Mesodermal cell (in vitro differentiated cells): Measurements from ENCODE around the gene COL4A1.

ENCODE experiments used
- H3K27ac ChIP-seq: 2 replicates; pipeline ENCODE4 v1.7.0; 2013; ENCODE audit warnings: mild to moderate bottlenecking, low read depth, low read length, moderate library complexity; ENCODE audit not compliant: severe bottlenecking
- H3K36me3 ChIP-seq: 2 replicates; pipeline ENCODE4 v1.7.1; 2013; ENCODE audit warnings: mild to moderate bottlenecking, low read length, moderate library complexity; ENCODE audit not compliant: control insufficient read depth, insufficient read depth
- H3K4me1 ChIP-seq: one replicate; pipeline ENCODE4 v1.7.1; 2013; ENCODE audit warnings: mild to moderate bottlenecking, low read length; ENCODE audit not compliant: insufficient read depth, control insufficient read depth, poor library complexity, severe bottlenecking
- H3K4me3 ChIP-seq: 2 replicates; pipeline ENCODE4 v1.7.0; 2013; ENCODE audit warnings: low read length, control low read depth, mild to moderate bottlenecking; ENCODE audit not compliant: insufficient read depth, poor library complexity, severe bottlenecking; ENCODE audit errors: extremely low read depth
- H3K9me3 ChIP-seq: 2 replicates; pipeline ENCODE4 v1.7.1; 2013; ENCODE audit warnings: mild to moderate bottlenecking, low read length, moderate library complexity; ENCODE audit not compliant: control insufficient read depth
- WGBS, 2 experiments: methylation state at CpG; one replicate each; pipeline ENCODE4 v1.1.5; 2013; ENCODE audit warnings: missing lambda C conversion rate in 2 of 2; ENCODE audit not compliant: insufficient coverage in 2 of 2; 5-methylcytosine and 5-hydroxymethylcytosine counted together

Gene COL4A1

DNA sequence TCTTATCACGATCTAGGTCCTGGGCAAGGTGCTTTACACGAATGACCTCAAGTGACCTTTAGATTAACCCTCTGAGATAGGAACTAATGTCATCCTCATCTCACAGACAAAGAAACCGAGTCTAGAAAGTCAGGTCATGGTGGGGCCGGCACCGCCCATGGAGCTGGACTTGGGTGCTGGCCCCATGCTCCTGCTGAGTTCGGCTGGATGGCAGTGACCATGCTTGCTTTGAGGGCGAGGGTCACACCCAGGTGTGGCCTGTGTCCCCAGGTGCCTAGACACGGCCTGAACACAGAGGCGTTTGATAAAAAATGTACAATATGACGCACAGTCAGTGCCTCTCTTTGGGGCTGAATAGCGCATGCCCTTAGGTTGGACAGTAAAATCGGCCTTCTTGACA lies 26.9 kb upstream of the COL4A1 start:
- Histone ChIP-seq H3K27ac (no peak overlapping the region), H3K4me3 (no peak overlapping the region), H3K4me1 (peaks cover 68% of the 10 kb centered on the region), H3K36me3 (peaks cover 82% of the 10 kb centered on the region), H3K9me3 (no peaks in the 10 kb centered on the region)
- WGBS, 2 experiments: 86 to 87% methylated on average over 12 of the region's 12 CpGs

DNA sequence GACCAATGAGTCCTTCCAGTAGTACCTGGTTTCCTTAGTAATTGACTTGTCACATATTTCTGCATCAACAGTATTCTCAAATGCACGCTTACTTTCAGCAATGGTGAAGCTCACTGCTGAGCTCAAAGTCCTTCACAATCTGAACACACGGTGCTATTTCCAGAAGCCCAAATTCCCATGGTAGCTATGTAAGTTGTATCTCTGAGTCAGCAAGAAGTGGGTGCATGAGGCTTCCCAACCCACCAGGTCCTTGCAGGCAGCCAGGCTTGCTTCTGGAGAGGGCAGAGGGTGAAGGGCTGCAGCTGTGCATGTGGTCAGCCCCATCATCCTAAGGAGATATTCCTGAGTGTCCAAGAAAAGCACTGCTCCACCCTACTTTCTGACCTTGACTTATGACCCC lies 25.8 kb upstream of the COL4A1 start:
- 80 to 94% methylated on average over 1 to 2 of the region's 2 CpGs for WGBS, 2 experiments
- no peak overlapping the region for H3K27ac ChIP-seq
- H3K4me3 ChIP-seq: no peak overlapping the region
- H3K36me3 ChIP-seq: peaks cover 91% of the 10 kb centered on the region
- peaks cover 63% of the 10 kb centered on the region for H3K4me1 ChIP-seq
- H3K9me3 ChIP-seq: no peaks in the 10 kb centered on the region

DNA sequence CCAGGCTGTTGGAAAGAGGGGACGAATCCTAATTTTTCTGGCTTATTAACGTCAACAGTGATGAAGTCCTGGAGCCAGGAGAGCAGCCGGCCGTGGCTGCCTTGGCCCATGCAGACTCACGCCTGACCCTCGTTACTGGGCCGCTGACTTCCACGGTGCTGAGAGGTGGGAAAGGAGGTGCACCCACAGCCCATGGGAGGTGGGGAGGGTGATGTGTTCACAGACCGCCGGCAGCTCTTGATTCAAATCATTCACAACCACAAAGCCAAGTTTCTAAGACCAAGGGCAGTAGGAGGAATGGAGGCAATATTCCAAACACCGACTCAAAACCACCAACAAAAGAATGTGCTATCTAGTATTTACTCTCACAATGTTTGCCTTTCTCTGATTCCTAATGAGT lies 24.4 kb upstream of the COL4A1 start:
- no peak overlapping the region for H3K4me3 ChIP-seq
- 98 to 100% methylated on average over 4 to 6 of the region's 11 CpGs for WGBS, 2 experiments
- peaks cover 61% of the 10 kb centered on the region for H3K4me1 ChIP-seq
- H3K36me3 ChIP-seq: peaks cover 87% of the 10 kb centered on the region
- H3K9me3 ChIP-seq: no peaks in the 10 kb centered on the region
- no peak overlapping the region for H3K27ac ChIP-seq

DNA sequence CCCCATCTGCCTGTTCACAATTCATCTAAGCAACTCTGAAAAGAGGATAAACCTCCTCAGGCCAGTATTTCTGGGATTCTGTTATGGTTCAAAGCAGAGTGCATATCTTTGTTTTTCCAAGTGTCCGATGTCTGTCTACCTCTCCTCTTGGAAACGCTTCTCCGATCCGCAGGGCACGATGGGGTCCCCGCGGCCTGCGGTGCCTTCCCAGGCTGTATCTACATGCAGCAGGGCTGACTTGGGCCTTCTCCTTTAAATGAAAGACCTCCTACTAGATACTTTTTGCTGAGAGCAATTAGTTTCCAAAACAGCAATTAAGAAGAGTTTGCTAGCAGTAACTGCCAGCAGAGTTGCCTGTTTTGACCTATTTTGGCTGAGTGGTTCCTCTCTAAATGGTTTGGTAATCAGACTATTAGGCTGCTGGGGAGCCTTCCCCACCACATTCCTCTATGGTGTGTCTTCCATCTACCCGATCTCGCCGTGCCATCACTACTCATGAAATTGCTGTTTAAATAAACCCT lies 23.6 kb upstream of the COL4A1 start:
- no peaks in the 10 kb centered on the region for H3K9me3 ChIP-seq
- peaks cover 85% of the 10 kb centered on the region for H3K36me3 ChIP-seq
- peak overlapping the region; percentile 18 for H3K27ac ChIP-seq
- 95% methylated on average over 8 to 10 of the region's 11 CpGs for WGBS, 2 experiments
- H3K4me1 ChIP-seq: peaks cover 64% of the 10 kb centered on the region
- no peak overlapping the region for H3K4me3 ChIP-seq

DNA sequence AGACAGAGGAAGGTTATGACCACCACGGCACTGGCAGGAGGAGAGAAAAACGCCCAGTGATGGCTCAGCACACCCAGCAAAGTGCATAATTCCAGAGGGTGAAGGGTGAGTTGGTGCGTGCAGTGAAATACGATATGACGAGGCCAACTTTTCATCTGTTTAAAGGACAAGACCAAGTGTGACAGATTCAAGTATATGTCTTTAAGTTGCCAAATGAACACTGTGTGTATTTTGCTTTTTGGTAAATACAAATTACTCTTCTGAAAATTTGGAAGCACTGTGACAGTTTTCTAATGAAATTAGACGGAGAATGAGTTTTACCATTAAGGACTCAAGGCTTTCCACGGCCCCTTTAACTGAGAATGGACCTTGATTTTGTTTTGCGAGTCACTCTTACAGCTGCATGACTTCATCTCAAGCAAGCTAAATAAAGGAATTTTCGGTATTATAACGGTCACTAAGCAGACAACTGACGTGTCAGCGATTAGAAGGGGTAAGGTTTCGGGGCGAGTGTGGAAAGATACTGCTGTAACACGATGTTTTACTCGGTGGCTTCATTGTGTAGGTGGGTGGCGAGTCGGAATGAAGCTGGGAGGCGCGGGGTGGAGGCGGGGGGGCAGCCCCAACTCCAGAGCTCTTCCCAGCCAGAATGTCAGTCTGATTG lies 23.0 kb upstream of the COL4A1 start:
- peak overlapping the region; percentile 18 for H3K27ac ChIP-seq
- H3K9me3 ChIP-seq: no peaks in the 10 kb centered on the region
- peaks cover 85% of the 10 kb centered on the region for H3K36me3 ChIP-seq
- H3K4me1 ChIP-seq: peaks cover 64% of the 10 kb centered on the region
- WGBS, 2 experiments: 94 to 97% methylated on average over 18 to 21 of the region's 21 CpGs
- no peak overlapping the region for H3K4me3 ChIP-seq

DNA sequence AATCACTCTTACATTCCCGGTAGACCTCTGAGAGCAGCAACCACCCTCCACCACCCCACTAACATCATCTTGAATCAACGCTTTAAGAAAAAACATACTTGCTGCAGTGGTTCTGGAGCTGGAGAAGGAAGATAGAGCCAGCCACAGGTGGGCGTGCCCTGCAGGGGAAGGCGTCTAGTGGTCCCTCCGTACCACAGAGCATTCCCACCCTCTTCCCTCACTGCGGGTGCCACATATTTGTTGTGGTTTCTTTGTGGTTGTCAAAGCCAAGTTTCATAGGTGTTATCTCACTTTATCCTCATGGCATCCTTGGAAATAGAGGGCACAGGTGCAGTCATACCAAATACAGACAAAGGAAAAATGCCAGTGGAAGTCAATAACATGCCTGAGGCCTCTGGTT lies 22.3 kb upstream of the COL4A1 start:
- WGBS, 2 experiments: 94 to 100% methylated on average over 1 to 3 of the region's 6 CpGs
- H3K4me1 ChIP-seq: peaks cover 67% of the 10 kb centered on the region
- peaks cover 85% of the 10 kb centered on the region for H3K36me3 ChIP-seq
- no peak overlapping the region for H3K4me3 ChIP-seq
- peak overlapping the region; percentile 16 for H3K27ac ChIP-seq
- H3K9me3 ChIP-seq: no peaks in the 10 kb centered on the region

DNA sequence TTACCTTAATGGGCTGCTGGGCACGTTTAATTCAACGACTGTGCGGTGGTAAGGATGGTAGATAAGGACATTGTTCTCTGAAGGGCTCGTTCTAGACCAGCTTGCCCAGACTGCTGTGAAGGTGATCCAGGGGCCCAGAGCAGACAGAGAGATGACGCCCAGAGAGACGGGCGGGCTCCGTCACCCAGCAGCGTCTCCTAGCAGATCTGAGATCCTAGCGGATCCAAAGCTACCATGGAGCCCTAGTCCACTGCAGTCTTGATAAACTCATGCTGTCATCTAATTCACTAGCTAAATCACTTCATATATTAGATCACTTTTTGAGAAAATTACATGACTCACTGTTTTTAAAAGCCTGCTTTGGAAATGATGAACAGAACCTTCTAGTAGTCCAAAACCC lies 21.6 kb upstream of the COL4A1 start:
- H3K4me1 ChIP-seq: peaks cover 67% of the 10 kb centered on the region
- H3K36me3 ChIP-seq: peaks cover 84% of the 10 kb centered on the region
- 96% methylated on average over 9 to 10 of the region's 10 CpGs for WGBS, 2 experiments

DNA sequence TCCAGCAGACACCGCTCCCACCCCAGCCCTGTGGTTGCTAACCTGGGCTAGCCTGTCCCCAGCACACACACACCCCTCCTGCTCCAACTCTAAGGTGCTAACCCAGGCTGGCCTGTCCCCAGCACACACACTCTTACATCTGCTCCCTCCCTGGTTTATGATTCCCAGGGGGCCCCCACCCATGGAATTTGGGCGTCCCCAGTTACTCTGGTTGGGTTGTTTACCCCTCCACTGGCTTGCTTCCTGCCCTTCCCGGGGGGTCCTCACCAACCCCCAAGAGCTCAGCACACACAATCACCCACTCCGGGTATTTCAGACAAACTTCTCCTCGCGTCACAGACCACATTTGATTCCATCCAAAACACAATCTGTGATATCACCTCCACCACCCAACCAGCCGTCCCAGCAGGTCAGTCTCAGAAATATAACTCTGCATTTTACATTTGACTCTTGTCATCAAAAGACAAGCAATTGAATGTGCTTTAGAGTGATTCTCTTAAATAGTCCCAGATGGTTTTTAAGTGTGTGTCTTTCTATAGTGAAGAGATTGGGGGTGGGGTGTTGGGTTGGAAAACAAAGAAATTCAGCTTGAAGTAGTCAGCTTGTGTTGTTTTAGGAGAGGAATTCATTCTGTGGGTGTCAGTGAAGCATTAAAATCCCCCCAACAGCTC lies 20.2 kb upstream of the COL4A1 start:
- H3K27ac ChIP-seq: peak overlapping the region; percentile 18
- peaks cover 70% of the 10 kb centered on the region for H3K4me1 ChIP-seq
- 35 to 48% methylated on average over 5 to 6 of the region's 7 CpGs for WGBS, 2 experiments

More for the DNA sequence above, 21.6 kb upstream of the COL4A1 start:
- H3K27ac ChIP-seq: no peak overlapping the region
- H3K4me3 ChIP-seq: no peak overlapping the region
- H3K9me3 ChIP-seq: no peaks in the 10 kb centered on the region

DNA sequence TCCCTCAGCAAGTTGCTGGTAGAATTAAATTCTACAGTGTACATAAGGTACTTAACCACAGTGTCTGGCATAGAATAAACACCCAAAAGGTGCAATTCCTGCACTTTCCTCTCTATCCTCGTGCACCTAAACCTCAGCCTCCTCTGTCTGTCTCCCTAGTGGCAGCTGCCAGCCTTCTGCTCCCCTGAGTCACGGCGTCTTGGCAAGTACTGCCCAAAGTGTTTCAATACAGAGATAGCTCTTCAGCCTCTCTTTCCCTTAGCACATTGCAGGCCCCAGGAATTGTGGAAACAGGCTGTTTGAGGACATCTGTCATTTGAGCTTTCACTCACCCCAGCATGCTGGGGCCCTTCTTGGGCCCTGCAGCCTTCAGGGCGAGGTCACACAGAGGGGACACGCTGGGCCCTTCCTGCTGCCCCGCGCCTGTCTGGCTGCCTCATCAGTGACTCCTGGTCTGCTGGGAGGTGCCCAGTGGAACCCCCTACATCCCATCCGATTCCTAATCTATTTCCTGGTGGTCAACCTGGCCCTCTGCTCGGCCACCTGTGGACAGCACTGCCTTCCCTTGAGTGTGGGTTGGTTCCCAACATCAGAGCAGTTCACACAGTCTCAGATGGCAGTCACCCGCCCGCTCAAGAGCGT lies 19.4 kb upstream of the COL4A1 start:
- 69 to 80% methylated on average over 10 to 12 of the region's 12 CpGs for WGBS, 2 experiments
- H3K9me3 ChIP-seq: no peaks in the 10 kb centered on the region
- peaks cover 76% of the 10 kb centered on the region for H3K4me1 ChIP-seq
- no peak overlapping the region for H3K4me3 ChIP-seq
- H3K36me3 ChIP-seq: peaks cover 85% of the 10 kb centered on the region
- H3K27ac ChIP-seq: peak overlapping the region; percentile 45

More for the DNA sequence above, 20.2 kb upstream of the COL4A1 start:
- Histone ChIP-seq H3K36me3 (peaks cover 84% of the 10 kb centered on the region), H3K4me3 (no peak overlapping the region), H3K9me3 (no peaks in the 10 kb centered on the region)

DNA sequence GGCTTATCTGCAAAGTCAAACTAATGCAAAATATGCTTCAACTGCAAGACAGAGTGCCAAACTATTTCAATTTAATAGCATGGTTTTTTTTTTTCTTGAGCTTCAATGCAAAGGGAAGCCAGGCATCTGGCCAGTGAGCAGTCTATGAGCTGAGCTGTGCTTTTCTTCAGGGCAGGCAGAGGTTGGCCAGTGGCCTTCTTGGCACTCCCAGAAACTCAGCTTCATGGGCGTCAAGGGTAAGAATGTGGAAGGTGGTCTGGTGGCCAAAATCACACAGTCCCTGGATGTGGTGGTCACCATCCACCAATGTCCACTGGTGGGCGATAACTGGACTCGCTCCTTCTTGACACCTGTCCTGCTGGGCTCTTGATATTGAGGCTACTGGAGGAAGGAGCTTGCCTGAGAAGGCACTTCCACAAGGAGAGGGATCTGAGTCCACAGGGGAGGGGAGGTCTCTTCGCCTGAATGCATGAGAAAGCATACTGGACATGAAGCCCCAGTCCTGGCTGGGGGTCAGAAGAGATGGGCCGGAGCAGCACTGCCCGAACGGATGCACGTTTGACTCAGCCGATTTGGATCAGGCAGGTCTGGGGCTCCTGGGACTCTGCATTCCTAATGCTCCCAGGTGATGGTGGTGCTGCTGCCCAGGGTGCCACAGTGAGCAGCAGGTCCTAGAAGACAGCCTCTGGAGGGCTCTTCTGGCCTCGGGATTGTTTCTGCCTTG lies 17.2 kb upstream of the COL4A1 start:
- H3K9me3 ChIP-seq: no peaks in the 10 kb centered on the region
- H3K27ac ChIP-seq: no peak overlapping the region
- H3K4me3 ChIP-seq: no peak overlapping the region
- peaks cover 67% of the 10 kb centered on the region for H3K36me3 ChIP-seq
- WGBS, 2 experiments: 93 to 96% methylated on average over 9 to 10 of the region's 10 CpGs
- peaks cover 76% of the 10 kb centered on the region for H3K4me1 ChIP-seq
